ENCODE measurements around the gene NDST1. TPM values are rescaled to one million over a fixed set of nuclear protein-coding genes. Genes with fewer than 3 reads are reported as not detected.

Gene NDST1
- total and polyA plus RNA-seq, 2 of the 8 experiments (the other 6 are each of a cell fraction or from before 2014, with no cell fraction given): 27.0 to 72.0 TPM

GRCh38 chr5:150499437-150499956 is 8.4 kb upstream of the NDST1 start:
- Histone ChIP-seq H2BK20ac (ENCODE audit: low read length) (peak overlapping the region; percentile 82; the same call in 1 of the 2 replicates), H2AK5ac (ENCODE audit: low read depth, low read length) (peak overlapping the region; percentile 25; the same call in 1 of the 2 replicates), H3K27ac (ENCODE audit: low read depth, low read length) (no peak overlapping the region), H3K4me2 (ENCODE audit: insufficient read depth in 1 of 2, low read depth in 2 of 2, low read length in 2 of 2) (peak overlapping the region in 1 of 2 experiments; percentile 65; a peak in 2 of 4 replicates), H3K18ac (ENCODE audit: extremely low read depth, low read length) (no peak overlapping the region; the same call in none of the 2 replicates), H3K14ac (ENCODE audit: insufficient read length) (no peak overlapping the region), H3K23me2 (ENCODE audit: low read depth, low read length) (no peaks in the 10 kb centered on the region), H4K8ac (ENCODE audit: extremely low read depth, insufficient read depth, low read length) (no peak overlapping the region), H3K23ac (ENCODE audit: insufficient read length) (no peak overlapping the region), H3K4me3 (ENCODE audit: extremely low read depth in 1 of 4, insufficient read depth in 2 of 4, low read depth in 3 of 4, low read length in 4 of 4) (no peak overlapping the region), H4K5ac (ENCODE audit: insufficient read length, low read depth, low read length) (no peak overlapping the region), H3K9me3 (ENCODE audit: insufficient read depth in 2 of 2, low read depth in 1 of 2, low read length in 1 of 2) (no peaks in the 10 kb centered on the region), H4K91ac (replicated peaks; ENCODE audit: insufficient read length, low read length) (no peak overlapping the region), H3K79me2 (ENCODE audit: control insufficient read depth in 1 of 2, insufficient read depth in 2 of 2, low read length in 2 of 2) (peaks cover 13 to 87% of the 10 kb centered on the region in 2 experiments; a peak in 3 of 4 replicates), H3K4ac (replicated peaks; ENCODE audit: insufficient read length, low read depth, low read length) (no peak overlapping the region), H2BK12ac (ENCODE audit: low read depth, low read length) (peak overlapping the region; percentile 80; the same call in 1 of the 2 replicates), H3K56ac (replicated peaks; ENCODE audit: insufficient read length, low read depth, low read length) (no peak overlapping the region), H2BK5ac (ENCODE audit: low read depth, low read length) (peak overlapping the region; percentile 75), H2BK120ac (replicated peaks; ENCODE audit: low read depth, low read length) (no peak overlapping the region), H3K79me1 (ENCODE audit: low read depth, low read length) (peaks cover 25% of the 10 kb centered on the region), H3K36me3 (ENCODE audit: control insufficient read depth in 2 of 4, insufficient read depth in 4 of 4, low read length in 3 of 4) (no peaks in the 10 kb centered on the region), H2BK15ac (ENCODE audit: low read length) (no peak overlapping the region), H3K27me3 (replicated peaks in 1 of 4; ENCODE audit: control insufficient read depth in 3 of 4, extremely low read depth in 1 of 4, insufficient read depth in 3 of 4, low read length in 3 of 4) (no peaks in the 10 kb centered on the region), H4K20me1 (replicated peaks in 1 of 2; ENCODE audit: control insufficient read depth in 1 of 2, insufficient read depth in 2 of 2, low read length in 2 of 2) (peaks cover 7 to 16% of the 10 kb centered on the region in 2 experiments), H2AFZ (ENCODE audit: low read length) (no peak overlapping the region), H3K4me1 (replicated peaks in 1 of 4; ENCODE audit: control insufficient read depth in 3 of 4, insufficient read depth in 4 of 4, low read length in 3 of 4) (peaks cover 21 to 28% (median 24%) of the 10 kb centered on the region in 4 experiments), H3K9ac (replicated peaks in 1 of 4; ENCODE audit: extremely low read depth in 1 of 4, low read depth in 3 of 4, low read length in 3 of 4) (no peak overlapping the region)
- CTCF ChIA-PET (ENCODE audit: partially characterized antibody): interaction anchor here (0.8 to 32.0 kb wide), 10 partner anchors 6 to 145 kb away, joined by 3 to 571 read pairs (median 5); partner anchors contain the start of gene NDST1
- FAIRE-seq (no peak), DNase-seq (ENCODE audit: low read depth in 1 of 2, low spot score in 2 of 2) (no peak)
- 93% methylated on average over 7 of the region's 7 CpGs; no CpG with 5 or more reads in 1 of the 2 experiments for WGBS, 2 experiments (ENCODE audit: extremely low coverage in 1 of 2, insufficient coverage in 1 of 2, insufficient read length in 1 of 2, insufficient replicate concordance in 2 of 2, low coverage in 1 of 2, low lambda C conversion rate in 2 of 2, missing lambda C conversion rate in 1 of 2)
- POLR2A ChIA-PET (ENCODE audit: partially characterized antibody): interaction anchor here (0.6 to 9.3 kb wide), 13 partner anchors 7 to 106 kb away, joined by 3 to 122 read pairs (median 7); partner anchors contain the start of genes NDST1 and RPS14
- TF ChIP-seq CBX5 (IDR thresholded peaks at IDR 0.05; ENCODE audit: low read depth, low read length) (no peak), EP300 (IDR thresholded peaks at IDR 0.05; ENCODE audit: borderline replicate concordance in 1 of 2, low read depth in 2 of 2, low read length in 2 of 2) (no peak), TEAD4 (IDR thresholded peaks at IDR 0.05; ENCODE audit: low read depth, low read length) (no peak), POLR2A (IDR thresholded peaks at IDR 0.05; ENCODE audit: control extremely low read depth in 1 of 2, low read depth in 2 of 2, low read length in 2 of 2) (no peak), RBBP5 (IDR thresholded peaks at IDR 0.05; ENCODE audit: borderline replicate concordance, low read depth, low read length) (no peak), CREB1 (IDR thresholded peaks at IDR 0.05) (no peak), NANOG (IDR thresholded peaks at IDR 0.05; ENCODE audit: insufficient read depth, low read depth, low read length, poor library complexity, severe bottlenecking) (no peak), SP2 (IDR thresholded peaks at IDR 0.05; ENCODE audit: low read length) (no peak), SAP30 (IDR thresholded peaks at IDR 0.05; ENCODE audit: insufficient read depth, insufficient replicate concordance, low read length) (no peak), SUZ12 (IDR thresholded peaks at IDR 0.05; ENCODE audit: low read length) (no peak)
